Ovary (tissue), 9 donors: ENCODE results near the gene AFAP1. TPM values are rescaled to one million over a fixed set of nuclear protein-coding genes. Genes with fewer than 3 reads are reported as not detected.

Experiments used
- DNase-seq, 5 donors: peaks; one replicate each; pipeline ENCODE4 v3.0.0-alpha.2; 2019 to 2020
- H3K27ac ChIP-seq, 2 donors: fragments of 200-600 bp; one replicate each; pipeline versions ENCODE4 v1.5.1 to v1.8.0; 2019 to 2022
- H3K27me3 ChIP-seq: fragments of 200-600 bp; one replicate; pipeline ENCODE4 v1.8.0; 2022
- H3K36me3 ChIP-seq: fragments of 200-600 bp; sonication (generic); one replicate; pipeline ENCODE4 v1.5.1; 2019
- H3K4me1 ChIP-seq: one replicate; pipeline ENCODE4 v1.8.1; 2013; ENCODE audit warnings: mild to moderate bottlenecking, moderate library complexity; ENCODE audit not compliant: insufficient read depth
- H3K4me3 ChIP-seq: fragments of 200-600 bp; sonication (generic); one replicate; pipeline ENCODE4 v1.5.1; 2017
- H3K9me3 ChIP-seq, 2 donors: fragments of 200-600 bp in 1 of 2; sonication (generic) in 1 of 2; one replicate each; pipeline versions ENCODE4 v1.5.1 to v1.8.1; 2013 to 2019; ENCODE audit warnings: mild to moderate bottlenecking in 1 of 2, moderate library complexity in 1 of 2
- EP300 ChIP-seq: sonication (generic); formaldehyde crosslinking; IDR thresholded peaks from one replicate; pipeline ENCODE4 v1.6.1; 2017; ENCODE audit warnings: antibody characterized with exemption
- POLR2A ChIP-seq: fragments of 450-650 bp; IDR thresholded peaks from one replicate; pipeline ENCODE4 v1.6.1; 2017; ENCODE audit warnings: antibody characterized with exemption, mild to moderate bottlenecking, moderate library complexity
- WGBS, 3 donors: extraction: QIAGEN DNeasy Blood & Tissue Kit in 1 of 3; methylation state at CpG; one replicate each; pipeline versions ENCODE4 v1.1.5 to v1.1.7; 2013 to 2017; 5-methylcytosine and 5-hydroxymethylcytosine counted together
- intact Hi-C, 4 donors: fragments of 100-400 bp; cut with DNase I; formaldehyde crosslinking; loops; one replicate each; pipeline versions ENCODE4 v1.11.0 to v1.15.1; 2022 to 2023
- polyA plus RNA-seq, 2 donors: library from polyadenylated mRNA; stranded (reverse); fragments of 200-250 nt in 1 of 2; fragments of 350-450 nt in 1 of 2; fragmentation: Illumina TruSeq in 1 of 2; extraction: RNeasy Lipid Tissue Mini Kit (QIAGEN cat#74804) in 1 of 2; gene quantifications; one replicate each; pipeline ENCODE4 v1.2.3, GENCODE V29; 2013 to 2014
- total RNA-seq, 7 donors: library from RNA; depleted of rRNA in 2 of 7; stranded (reverse); fragments of >200 nt in 2 of 7; fragmentation: NEBNext Ultra II Directional in 3 of 7; extraction: Animal tissue kit (Norgen Biotek cat#: 25700) in 3 of 7; gene quantifications; one replicate each; pipeline versions ENCODE4 v1.1.0 to v1.2.4, GENCODE V29; 2016 to 2023
- TF ChIP-seq, protein P1 (sequence below), 3 donors: fragments of 450-650 bp in 2 of 3; fragments of 200-600 bp in 1 of 3; IDR thresholded peaks; one replicate each; pipeline versions ENCODE4 v1.5.1 to v1.8.0; 2016 to 2022; ENCODE audit warnings: antibody characterized with exemption in 3 of 3, mild to moderate bottlenecking in 1 of 3
- donor health status: DM: no; HTN: no; CAD: no; lungs with moderate emphysema.
- donor health status: DM: no; HTN: no; CAD: no.
- donor health status: Bipolar disorder and iron deficiency.
- donor health status: DM: yes; HTN: yes; CAD: no.
- donor health status: DM: no; HTN: no; CAD: no.
- donor health status: DM: yes; HTN: yes; CAD: no.

Gene AFAP1
- total and polyA plus RNA-seq, 9 donors, result 8.6 to 42.3 (median 23.0) TPM

DNA sequence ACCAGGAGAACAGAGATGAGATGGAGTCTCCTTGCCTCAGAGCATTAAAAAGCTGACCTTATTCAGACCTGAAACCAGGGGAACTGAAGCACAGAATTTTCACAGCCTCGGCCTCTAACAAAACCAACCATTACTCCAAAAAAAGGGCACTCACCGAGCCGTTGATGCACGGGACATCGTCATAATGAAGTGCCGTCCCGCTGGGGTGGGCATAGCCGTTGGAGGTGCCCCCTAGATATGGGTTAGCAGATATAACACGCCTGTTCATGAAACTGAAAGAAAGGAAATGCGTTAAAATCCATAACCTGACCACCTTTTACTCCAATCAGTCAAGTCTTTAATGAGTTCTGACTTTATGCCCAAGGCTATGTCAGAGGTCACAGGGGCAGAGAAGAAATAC lies 153.6 kb downstream of the AFAP1 start:
- peak in 2 of 5 donors; percentile 4 to 11 for DNase-seq
- Histone ChIP-seq H3K4me3 (no peak overlapping the region), H3K9me3 (no peaks in the 10 kb centered on the region), H3K4me1 (peaks cover 18% of the 10 kb centered on the region), H3K27me3 (no peaks in the 10 kb centered on the region), H3K27ac (no peak overlapping the region), H3K36me3 (no peaks in the 10 kb centered on the region)
- intact Hi-C loops, result no loop called here
- 94% methylated on average over 10 of the region's 10 CpGs for WGBS, 3 donors
- TF ChIP-seq, protein P1, sequence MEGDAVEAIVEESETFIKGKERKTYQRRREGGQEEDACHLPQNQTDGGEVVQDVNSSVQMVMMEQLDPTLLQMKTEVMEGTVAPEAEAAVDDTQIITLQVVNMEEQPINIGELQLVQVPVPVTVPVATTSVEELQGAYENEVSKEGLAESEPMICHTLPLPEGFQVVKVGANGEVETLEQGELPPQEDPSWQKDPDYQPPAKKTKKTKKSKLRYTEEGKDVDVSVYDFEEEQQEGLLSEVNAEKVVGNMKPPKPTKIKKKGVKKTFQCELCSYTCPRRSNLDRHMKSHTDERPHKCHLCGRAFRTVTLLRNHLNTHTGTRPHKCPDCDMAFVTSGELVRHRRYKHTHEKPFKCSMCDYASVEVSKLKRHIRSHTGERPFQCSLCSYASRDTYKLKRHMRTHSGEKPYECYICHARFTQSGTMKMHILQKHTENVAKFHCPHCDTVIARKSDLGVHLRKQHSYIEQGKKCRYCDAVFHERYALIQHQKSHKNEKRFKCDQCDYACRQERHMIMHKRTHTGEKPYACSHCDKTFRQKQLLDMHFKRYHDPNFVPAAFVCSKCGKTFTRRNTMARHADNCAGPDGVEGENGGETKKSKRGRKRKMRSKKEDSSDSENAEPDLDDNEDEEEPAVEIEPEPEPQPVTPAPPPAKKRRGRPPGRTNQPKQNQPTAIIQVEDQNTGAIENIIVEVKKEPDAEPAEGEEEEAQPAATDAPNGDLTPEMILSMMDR (IDR thresholded peaks at IDR 0.05), result no peak
- no peak for TF ChIP-seq EP300
- TF ChIP-seq POLR2A, result no peak

DNA sequence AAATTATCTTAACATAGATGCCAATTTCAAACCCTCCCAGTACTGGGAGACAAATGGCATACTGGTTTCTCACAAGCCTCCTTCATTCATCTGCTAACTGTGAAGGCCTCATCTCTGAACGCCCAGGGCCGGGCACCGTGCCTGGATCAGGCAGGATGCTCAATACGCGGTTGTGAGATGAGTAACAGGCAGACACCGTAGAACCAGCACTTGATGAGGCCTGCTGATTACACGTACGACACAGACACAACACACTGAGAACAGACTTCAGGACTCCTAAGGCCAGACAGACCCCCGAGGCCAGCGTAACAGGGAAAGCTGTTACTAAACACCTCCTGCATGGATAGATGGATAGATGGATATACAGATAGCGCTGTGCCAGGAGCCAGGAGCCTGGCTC lies 154.6 kb downstream of the AFAP1 start:
- intact Hi-C loops, result no loop called here
- WGBS, 3 donors, result 90 to 96% (median 93%) methylated on average over 11 of the region's 11 CpGs
- Histone ChIP-seq H3K4me1 (peaks cover 15% of the 10 kb centered on the region), H3K27ac (no peak overlapping the region), H3K9me3 (no peaks in the 10 kb centered on the region), H3K27me3 (no peaks in the 10 kb centered on the region), H3K4me3 (no peak overlapping the region), H3K36me3 (no peaks in the 10 kb centered on the region)
- DNase-seq, result peak in 2 of 5 donors; percentile 7 to 18
- TF ChIP-seq, protein P1 (IDR thresholded peaks at IDR 0.05), result no peak
- no peak for TF ChIP-seq EP300
- no peak for TF ChIP-seq POLR2A

DNA sequence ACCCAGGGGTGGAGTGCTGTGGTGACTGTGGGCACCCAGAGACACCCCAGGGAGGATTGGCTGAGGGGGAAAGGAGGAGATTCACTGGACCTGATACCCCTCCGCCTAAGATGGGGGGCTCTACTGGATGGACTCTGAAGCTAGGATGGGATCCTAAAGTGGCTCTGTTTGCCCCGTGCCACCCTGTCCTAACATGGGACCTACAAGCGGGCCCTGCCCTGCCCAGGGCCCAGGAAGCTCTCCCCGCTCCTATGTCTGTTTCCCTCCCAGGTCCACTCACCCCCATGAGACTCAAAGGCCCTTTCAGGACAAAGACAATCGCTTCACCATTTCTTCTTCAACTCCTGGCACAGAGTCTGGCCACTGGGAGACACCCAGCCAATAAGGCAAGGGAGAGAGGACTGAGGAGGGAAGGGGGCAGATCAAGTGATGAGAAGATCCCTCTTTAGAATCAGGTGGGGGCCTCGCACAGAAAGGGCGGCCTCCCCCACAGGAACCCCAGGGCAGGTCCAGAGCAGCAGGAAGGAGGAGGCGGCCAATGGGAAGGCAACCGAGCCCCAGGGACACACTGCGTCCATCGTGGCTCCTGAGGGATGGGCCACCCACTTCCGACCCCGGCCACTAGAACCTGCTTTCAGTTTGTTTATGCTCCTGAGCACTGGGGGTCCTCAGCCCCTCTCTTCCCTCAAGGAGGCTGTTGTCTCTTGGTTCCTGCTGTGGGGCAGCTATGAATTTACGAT lies 155.4 kb downstream of the AFAP1 start:
- H3K4me1 ChIP-seq, result peaks cover 13% of the 10 kb centered on the region
- TF ChIP-seq EP300, result no peak
- TF ChIP-seq, protein P1 (IDR thresholded peaks at IDR 0.05), result no peak
- TF ChIP-seq POLR2A, result no peak
- no peak overlapping the region for H3K4me3 ChIP-seq
- intact Hi-C loops, result no loop called here
- H3K27ac ChIP-seq, result no peak overlapping the region
- no peaks in the 10 kb centered on the region for H3K36me3 ChIP-seq
- WGBS, 3 donors, result 91 to 96% (median 92%) methylated on average over 14 of the region's 14 CpGs
- no peaks in the 10 kb centered on the region for H3K27me3 ChIP-seq
- DNase-seq, result peak in 2 of 5 donors; percentile 10 to 24
- no peaks in the 10 kb centered on the region for H3K9me3 ChIP-seq

DNA sequence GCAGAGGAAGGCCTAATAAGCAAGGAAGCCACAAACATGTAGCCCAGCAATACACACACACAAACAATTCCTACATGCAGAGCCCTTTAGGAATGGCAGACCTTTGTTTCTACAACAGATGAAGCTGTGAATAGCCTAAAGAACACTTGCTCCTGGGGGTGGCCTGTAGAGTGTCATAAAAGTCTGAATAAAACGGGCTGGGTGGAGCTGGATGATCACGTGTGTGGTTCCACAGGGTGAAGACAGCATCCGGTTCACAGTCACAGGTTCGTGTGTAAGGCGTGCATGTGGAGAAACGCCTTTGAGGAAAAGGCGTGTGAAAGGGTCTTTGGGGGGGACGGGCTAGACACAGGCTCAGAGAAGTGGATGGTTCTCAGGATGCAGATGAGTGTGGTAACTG lies 156.1 kb downstream of the AFAP1 start:
- no peaks in the 10 kb centered on the region for H3K9me3 ChIP-seq
- TF ChIP-seq POLR2A, result no peak
- no peak for TF ChIP-seq EP300
- TF ChIP-seq, protein P1 (IDR thresholded peaks at IDR 0.05), result no peak
- no peak overlapping the region for H3K4me3 ChIP-seq
- peak in 1 of 5 donors; percentile 6 for DNase-seq
- peaks cover 15% of the 10 kb centered on the region for H3K4me1 ChIP-seq
- intact Hi-C loops, result no loop called here
- H3K27ac ChIP-seq, result no peak overlapping the region
- H3K36me3 ChIP-seq, result no peaks in the 10 kb centered on the region
- WGBS, 3 donors, result 93 to 96% (median 94%) methylated on average over 8 of the region's 8 CpGs
- H3K27me3 ChIP-seq, result no peaks in the 10 kb centered on the region
